MM.1S (cell line): ENCODE results near the gene SFMBT1.

Source experiments
- DNase-seq: peaks from one replicate; pipeline ENCODE4 v3.0.0-alpha.2; 2015
- H2AFZ ChIP-seq: fragments of 300-600 bp; sonication (generic); 2 replicates; pipeline ENCODE4 v1.6.0; 2016; ENCODE audit warnings: antibody characterized with exemption, low read length
- H3F3A ChIP-seq: fragments of 300-600 bp; sonication (generic); 2 replicates; pipeline ENCODE4 v1.6.1; 2016; ENCODE audit warnings: mild to moderate bottlenecking, antibody characterized with exemption, low read length, moderate library complexity, mixed read lengths; ENCODE audit not compliant: insufficient read depth
- H3K27ac ChIP-seq: fragments of 300-600 bp; sonication (generic); 2 replicates; pipeline ENCODE4 v1.5.1; 2016; ENCODE audit warnings: mild to moderate bottlenecking, low read length
- H3K27me3 ChIP-seq: fragments of 300-600 bp; sonication (generic); replicated peaks from 2 replicates; pipeline ENCODE4 v1.6.0; 2016; ENCODE audit warnings: low read length; ENCODE audit not compliant: insufficient read depth
- H3K36me3 ChIP-seq: fragments of 300-600 bp; sonication (generic); replicated peaks from 2 replicates; pipeline ENCODE4 v1.6.1; 2016; ENCODE audit warnings: mild to moderate bottlenecking, low read length, mixed read lengths; ENCODE audit not compliant: insufficient read depth
- H3K4me1 ChIP-seq: fragments of 300-600 bp; sonication (generic); 2 replicates; pipeline ENCODE4 v1.6.1; 2016; ENCODE audit warnings: low read length, mixed read lengths
- H3K4me2 ChIP-seq: fragments of 300-600 bp; sonication (generic); 2 replicates; pipeline ENCODE4 v1.6.0; 2016; ENCODE audit warnings: low read depth, low read length
- H3K4me3 ChIP-seq: fragments of 300-600 bp; sonication (generic); 2 replicates; pipeline ENCODE4 v1.5.1; 2016; ENCODE audit warnings: low read length, mixed read lengths
- H3K79me2 ChIP-seq: fragments of 300-600 bp; sonication (generic); 2 replicates; pipeline ENCODE4 v1.6.1; 2016; ENCODE audit warnings: mixed run types, low read length, mixed read lengths
- H3K9ac ChIP-seq: fragments of 300-600 bp; sonication (generic); 2 replicates; pipeline ENCODE4 v1.6.1; 2016; ENCODE audit warnings: low read length, mixed read lengths
- H3K9me2 ChIP-seq: fragments of 300-600 bp; sonication (generic); replicated peaks from 2 replicates; pipeline ENCODE4 v1.6.1; 2016; ENCODE audit warnings: mild to moderate bottlenecking, low read length, mixed read lengths; ENCODE audit not compliant: insufficient read depth
- H3K9me3 ChIP-seq: fragments of 300-600 bp; sonication (generic); replicated peaks from 2 replicates; pipeline ENCODE4 v1.6.1; 2016; ENCODE audit warnings: mild to moderate bottlenecking, low read length, mixed read lengths; ENCODE audit not compliant: insufficient read depth
- H4K20me1 ChIP-seq: fragments of 300-600 bp; sonication (generic); 2 replicates; pipeline ENCODE4 v1.6.1; 2016; ENCODE audit warnings: mild to moderate bottlenecking, low read length, moderate library complexity, mixed read lengths; ENCODE audit not compliant: insufficient read depth
- EZH2 ChIP-seq: fragments of 300-600 bp; sonication (generic); optimal IDR thresholded peaks from 2 replicates; pipeline ENCODE3; 2017; ENCODE audit warnings: low read depth, mild to moderate bottlenecking, antibody characterized with exemption, low read length, mixed read lengths
- EZH2phosphoT487 ChIP-seq: fragments of 300-600 bp; sonication (generic); IDR thresholded peaks from 2 replicates; pipeline ENCODE4 v1.6.1; 2018; ENCODE audit warnings: antibody characterized with exemption, low read length
- TF ChIP-seq, protein P1 (sequence below): fragments of 300-600 bp; sonication (generic); IDR thresholded peaks from 2 replicates; pipeline ENCODE4 v1.5.1; 2016; ENCODE audit warnings: antibody characterized with exemption, low read length, mixed read lengths

Gene SFMBT1

GRCh38 chr3:53067567-53067966, 21.7 kb upstream of the SFMBT1 start:
- H3K4me3 ChIP-seq = no peak overlapping the region
- H3K9me2 ChIP-seq = no peaks in the 10 kb centered on the region
- no peak for DNase-seq
- H3K79me2 ChIP-seq = no peaks in the 10 kb centered on the region
- peaks cover 5% of the 10 kb centered on the region; the same call in 1 of the 2 replicates for H3K4me1 ChIP-seq
- no peak overlapping the region for H3K27ac ChIP-seq
- no peaks in the 10 kb centered on the region for H3K36me3 ChIP-seq
- no peak overlapping the region for H2AFZ ChIP-seq
- H3K27me3 ChIP-seq = no peaks in the 10 kb centered on the region
- TF ChIP-seq EZH2phosphoT487 (no peak), EZH2 (no peak)
- TF ChIP-seq, protein P1, sequence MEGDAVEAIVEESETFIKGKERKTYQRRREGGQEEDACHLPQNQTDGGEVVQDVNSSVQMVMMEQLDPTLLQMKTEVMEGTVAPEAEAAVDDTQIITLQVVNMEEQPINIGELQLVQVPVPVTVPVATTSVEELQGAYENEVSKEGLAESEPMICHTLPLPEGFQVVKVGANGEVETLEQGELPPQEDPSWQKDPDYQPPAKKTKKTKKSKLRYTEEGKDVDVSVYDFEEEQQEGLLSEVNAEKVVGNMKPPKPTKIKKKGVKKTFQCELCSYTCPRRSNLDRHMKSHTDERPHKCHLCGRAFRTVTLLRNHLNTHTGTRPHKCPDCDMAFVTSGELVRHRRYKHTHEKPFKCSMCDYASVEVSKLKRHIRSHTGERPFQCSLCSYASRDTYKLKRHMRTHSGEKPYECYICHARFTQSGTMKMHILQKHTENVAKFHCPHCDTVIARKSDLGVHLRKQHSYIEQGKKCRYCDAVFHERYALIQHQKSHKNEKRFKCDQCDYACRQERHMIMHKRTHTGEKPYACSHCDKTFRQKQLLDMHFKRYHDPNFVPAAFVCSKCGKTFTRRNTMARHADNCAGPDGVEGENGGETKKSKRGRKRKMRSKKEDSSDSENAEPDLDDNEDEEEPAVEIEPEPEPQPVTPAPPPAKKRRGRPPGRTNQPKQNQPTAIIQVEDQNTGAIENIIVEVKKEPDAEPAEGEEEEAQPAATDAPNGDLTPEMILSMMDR = no peak
- no peaks in the 10 kb centered on the region for H3K9me3 ChIP-seq
- H3F3A ChIP-seq = no peaks in the 10 kb centered on the region
- H3K9ac ChIP-seq = no peak overlapping the region
- H3K4me2 ChIP-seq = no peak overlapping the region
- no peaks in the 10 kb centered on the region for H4K20me1 ChIP-seq

DNA sequence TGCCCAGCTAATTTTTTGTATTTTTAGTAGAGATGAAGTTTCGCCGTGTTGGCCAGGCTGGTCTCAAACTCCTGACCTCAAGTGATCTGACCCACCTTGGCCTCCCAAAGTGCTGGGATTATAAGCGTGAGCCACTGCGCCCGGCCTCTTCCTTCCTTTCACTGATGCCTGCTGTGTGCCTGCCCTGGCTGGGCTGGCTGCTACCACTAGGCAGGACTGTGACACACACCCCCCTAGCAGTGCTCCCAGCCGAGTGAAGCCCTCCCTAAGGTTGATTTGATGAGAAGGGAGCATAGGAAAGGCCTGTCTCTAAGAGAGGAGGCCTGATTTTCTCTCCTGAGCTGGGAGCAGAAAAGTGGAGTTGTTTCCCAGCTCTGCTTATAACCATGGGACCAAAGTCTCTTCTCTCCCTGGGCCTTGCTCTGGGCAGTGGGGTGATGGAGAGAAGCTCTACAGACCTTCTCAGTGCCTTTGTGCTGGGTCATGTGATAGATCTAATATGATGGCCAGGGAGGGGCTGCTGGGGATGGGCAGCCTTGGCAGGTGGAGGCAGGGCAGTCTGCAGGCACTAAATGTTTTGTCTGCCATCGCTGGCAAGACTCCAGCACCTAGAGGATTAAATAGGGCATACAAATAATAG, 20.1 kb upstream of the SFMBT1 start:
- H3K4me1 ChIP-seq = no peaks in the 10 kb centered on the region
- no peaks in the 10 kb centered on the region for H3K36me3 ChIP-seq
- H3K9me3 ChIP-seq = no peaks in the 10 kb centered on the region
- H4K20me1 ChIP-seq = no peaks in the 10 kb centered on the region
- no peaks in the 10 kb centered on the region for H3K79me2 ChIP-seq
- DNase-seq = no peak
- no peak overlapping the region for H3K4me3 ChIP-seq
- no peak overlapping the region for H3K9ac ChIP-seq
- H3K27me3 ChIP-seq = no peaks in the 10 kb centered on the region
- TF ChIP-seq EZH2 = no peak
- no peak for TF ChIP-seq EZH2phosphoT487
- TF ChIP-seq, protein P1 = no peak
- no peaks in the 10 kb centered on the region for H3K9me2 ChIP-seq
- H3K4me2 ChIP-seq = no peak overlapping the region
- H3K27ac ChIP-seq = no peak overlapping the region
- no peak overlapping the region for H2AFZ ChIP-seq
- no peaks in the 10 kb centered on the region for H3F3A ChIP-seq

DNA sequence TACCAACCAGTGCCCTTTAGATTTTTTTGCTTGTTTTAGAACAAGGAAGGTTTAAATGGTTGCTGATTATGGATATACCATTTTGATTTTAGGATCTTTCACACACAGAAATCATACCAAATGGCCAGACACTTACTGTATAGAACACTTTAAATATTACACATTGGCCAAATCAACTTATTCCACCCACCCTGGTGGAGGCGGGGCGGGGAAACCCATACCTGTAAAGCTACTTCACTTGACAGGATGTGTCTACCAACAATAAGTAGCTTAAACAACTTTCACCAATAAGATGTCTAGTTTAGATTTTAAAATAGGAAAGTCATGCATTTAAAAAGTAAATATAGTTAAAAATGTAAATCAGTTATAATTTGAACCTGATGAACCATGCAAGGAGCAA, 17.0 kb upstream of the SFMBT1 start:
- H2AFZ ChIP-seq = no peak overlapping the region
- TF ChIP-seq, protein P1 = no peak
- TF ChIP-seq EZH2phosphoT487 (no peak), EZH2 (no peak)
- no peak overlapping the region for H3K9ac ChIP-seq
- no peaks in the 10 kb centered on the region for H3K4me1 ChIP-seq
- H3K9me3 ChIP-seq = no peaks in the 10 kb centered on the region
- H3K27ac ChIP-seq = no peak overlapping the region
- no peaks in the 10 kb centered on the region for H3K27me3 ChIP-seq
- no peak for DNase-seq
- H3K9me2 ChIP-seq = no peaks in the 10 kb centered on the region
- no peaks in the 10 kb centered on the region for H3K36me3 ChIP-seq
- no peaks in the 10 kb centered on the region for H4K20me1 ChIP-seq
- no peaks in the 10 kb centered on the region for H3K79me2 ChIP-seq
- H3K4me2 ChIP-seq = no peak overlapping the region
- no peaks in the 10 kb centered on the region for H3F3A ChIP-seq
- no peak overlapping the region for H3K4me3 ChIP-seq
